WERI-Rb-1 (cell line): ENCODE results near the gene SLC34A3.
"Not testable (repeated sequence)": the region's sequence is repeated elsewhere in the genome, so short reads cannot be mapped to it uniquely, and the experiment has no call there.

Source experiments
- DNase-seq: peaks from one replicate; pipeline ENCODE4 v3.0.0-alpha.2; 2020
- H3K27ac ChIP-seq: fragments of 250-450 bp; sonication (Bioruptor Pico); 2 replicates; pipeline ENCODE4 v1.5.1; 2020; ENCODE audit warnings: mild to moderate bottlenecking, moderate library complexity
- H3K27me3 ChIP-seq: fragments of 250-450 bp; sonication (Bioruptor Pico); 2 replicates; pipeline ENCODE4 v1.5.1; 2021; ENCODE audit warnings: mild to moderate bottlenecking, low read depth, moderate library complexity; ENCODE audit not compliant: insufficient read depth, severe bottlenecking
- H3K36me3 ChIP-seq: fragments of 250-450 bp; sonication (Bioruptor Pico); 2 replicates; pipeline ENCODE4 v1.5.1; 2020; ENCODE audit warnings: mild to moderate bottlenecking, moderate library complexity
- H3K4me3 ChIP-seq: 2 replicates; pipeline ENCODE4 v1.5.1; 2011; ENCODE audit warnings: low read depth, mild to moderate bottlenecking, control low read depth, low read length
- H3K9me3 ChIP-seq: fragments of 250-450 bp; sonication (Bioruptor Pico); 2 replicates; pipeline ENCODE4 v1.5.1; 2021; ENCODE audit warnings: mild to moderate bottlenecking, moderate library complexity; ENCODE audit not compliant: severe bottlenecking
- TF ChIP-seq, protein P1 (sequence below): IDR thresholded peaks from 2 replicates; pipeline ENCODE4 v1.5.1; 2011; ENCODE audit warnings: low read depth, mild to moderate bottlenecking, control low read depth, inconsistent platforms, low read length

The SLC34A3 gene

DNA sequence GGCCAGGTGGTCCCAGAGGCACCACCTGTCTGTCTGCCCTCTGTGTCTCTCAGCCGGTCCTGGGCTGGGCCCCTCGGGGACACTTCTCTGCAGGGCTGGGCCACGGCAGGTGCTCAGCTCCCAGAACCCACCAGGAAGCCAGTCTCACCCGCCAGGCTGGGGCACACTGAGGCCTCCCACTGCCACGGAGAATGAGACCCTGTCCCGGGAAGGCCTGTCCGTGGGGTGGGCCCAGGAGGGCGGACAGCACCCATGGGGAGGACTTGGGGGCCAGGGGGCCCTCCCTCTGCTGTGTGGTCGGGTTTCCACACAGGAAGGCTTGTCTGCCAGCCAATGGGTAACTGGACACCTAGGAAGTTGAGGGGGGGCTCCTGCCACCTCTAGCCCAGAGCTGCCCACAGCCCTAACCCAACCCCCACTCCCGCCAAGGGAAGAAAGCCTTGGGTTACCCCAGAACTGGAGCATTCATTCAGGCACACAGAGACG, 6.3 kb downstream of the SLC34A3 start:
- DNase-seq, result no peak
- Histone ChIP-seq H3K36me3 (peaks cover 4% of the 10 kb centered on the region), H3K4me3 (no peak overlapping the region), H3K9me3 (no peaks in the 10 kb centered on the region), H3K27ac (peak overlapping the region; percentile 56), H3K27me3 (no peaks in the 10 kb centered on the region)
- TF ChIP-seq, protein P1, sequence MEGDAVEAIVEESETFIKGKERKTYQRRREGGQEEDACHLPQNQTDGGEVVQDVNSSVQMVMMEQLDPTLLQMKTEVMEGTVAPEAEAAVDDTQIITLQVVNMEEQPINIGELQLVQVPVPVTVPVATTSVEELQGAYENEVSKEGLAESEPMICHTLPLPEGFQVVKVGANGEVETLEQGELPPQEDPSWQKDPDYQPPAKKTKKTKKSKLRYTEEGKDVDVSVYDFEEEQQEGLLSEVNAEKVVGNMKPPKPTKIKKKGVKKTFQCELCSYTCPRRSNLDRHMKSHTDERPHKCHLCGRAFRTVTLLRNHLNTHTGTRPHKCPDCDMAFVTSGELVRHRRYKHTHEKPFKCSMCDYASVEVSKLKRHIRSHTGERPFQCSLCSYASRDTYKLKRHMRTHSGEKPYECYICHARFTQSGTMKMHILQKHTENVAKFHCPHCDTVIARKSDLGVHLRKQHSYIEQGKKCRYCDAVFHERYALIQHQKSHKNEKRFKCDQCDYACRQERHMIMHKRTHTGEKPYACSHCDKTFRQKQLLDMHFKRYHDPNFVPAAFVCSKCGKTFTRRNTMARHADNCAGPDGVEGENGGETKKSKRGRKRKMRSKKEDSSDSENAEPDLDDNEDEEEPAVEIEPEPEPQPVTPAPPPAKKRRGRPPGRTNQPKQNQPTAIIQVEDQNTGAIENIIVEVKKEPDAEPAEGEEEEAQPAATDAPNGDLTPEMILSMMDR, result no peak

DNA sequence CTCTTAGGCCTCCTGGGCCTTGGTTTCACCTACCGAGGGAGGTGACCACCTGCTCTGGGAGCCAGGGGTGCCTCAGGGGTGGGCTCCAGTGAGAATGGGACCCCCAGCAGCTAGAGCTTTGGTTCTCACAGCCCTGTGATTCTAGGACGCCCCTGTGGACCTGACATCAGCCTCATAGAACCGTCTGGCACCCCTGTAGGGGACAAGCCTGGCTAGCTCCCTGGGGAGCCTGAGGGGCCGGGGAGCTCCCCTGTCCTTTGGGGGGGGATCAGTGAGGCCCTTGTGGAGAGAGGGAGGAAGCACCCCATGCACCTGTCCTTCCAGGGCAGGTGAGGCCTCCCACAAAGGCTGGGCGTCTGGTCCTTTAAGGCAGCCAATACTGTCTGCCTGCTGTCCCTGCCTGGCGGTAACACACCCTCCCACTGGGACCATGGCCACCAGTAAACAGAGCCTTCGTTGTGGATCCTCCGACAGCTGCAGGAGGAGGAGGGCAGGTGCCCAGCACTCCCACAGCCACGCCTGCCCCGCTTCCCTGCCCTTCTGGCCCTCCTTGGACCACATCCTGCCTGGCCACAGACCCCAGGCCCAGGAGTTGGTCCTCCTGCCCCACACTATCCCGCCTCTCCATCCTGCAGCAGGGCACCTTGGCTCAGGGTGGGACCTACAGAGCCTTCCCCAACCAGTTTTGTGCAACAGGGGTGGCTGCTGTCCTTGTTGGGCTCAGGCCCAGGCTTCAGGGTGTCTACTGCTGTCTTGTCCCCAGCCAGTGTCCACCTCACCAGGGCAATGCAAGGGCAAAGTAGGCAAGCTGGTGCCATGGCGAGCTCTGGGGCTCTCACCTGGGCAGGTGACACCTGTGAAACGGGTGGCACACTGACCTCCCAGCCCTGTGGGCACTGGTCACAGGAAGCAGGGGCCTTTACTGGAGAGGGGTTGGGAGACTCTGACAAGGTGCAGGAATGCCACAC, 7.3 kb downstream of the SLC34A3 start:
- DNase-seq, result no peak
- Histone ChIP-seq H3K4me3 (no peak overlapping the region), H3K36me3 (peaks cover 15% of the 10 kb centered on the region), H3K27ac (no peak overlapping the region), H3K27me3 (no peaks in the 10 kb centered on the region), H3K9me3 (no peaks in the 10 kb centered on the region)
- TF ChIP-seq, protein P1, result no peak

DNA sequence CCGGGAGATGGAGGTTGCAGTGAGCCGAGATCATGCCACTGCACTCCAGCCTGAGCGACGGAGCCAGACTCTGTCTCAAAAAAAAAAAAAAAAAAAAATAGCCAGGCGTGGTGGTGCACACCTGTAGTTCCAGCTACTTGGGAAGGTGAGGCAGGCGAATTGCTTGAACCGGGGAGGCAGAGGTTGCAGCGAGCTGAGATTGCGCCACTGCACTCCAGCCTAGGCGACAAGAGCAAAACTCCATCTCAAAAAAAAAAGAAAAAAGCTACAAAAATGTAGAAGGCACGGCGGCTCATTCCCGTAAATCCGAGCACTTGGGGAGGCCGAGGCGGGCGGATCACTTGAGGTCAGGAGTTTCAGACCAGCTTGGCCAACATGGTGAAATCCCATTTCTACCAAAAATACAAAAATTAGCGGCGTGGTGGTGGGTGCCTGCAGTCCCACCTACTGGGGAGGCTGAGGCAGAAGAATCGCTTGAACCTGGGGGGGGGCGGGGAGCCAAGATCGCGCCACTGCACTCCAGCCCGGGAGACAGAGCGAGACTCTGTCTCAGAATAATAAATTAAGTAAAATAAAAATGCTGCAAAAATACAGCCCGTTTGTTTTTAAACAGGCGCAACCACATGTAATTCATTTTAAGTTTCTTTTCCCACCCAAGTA, 9.0 kb downstream of the SLC34A3 start:
- DNase-seq, H3K27me3 ChIP-seq, H3K9me3 ChIP-seq: not testable (repeated sequence)
- Histone ChIP-seq H3K27ac (peak overlapping the region; percentile 95), H3K36me3 (peaks cover 23% of the 10 kb centered on the region), H3K4me3 (peak overlapping the region; percentile 63)

DNA sequence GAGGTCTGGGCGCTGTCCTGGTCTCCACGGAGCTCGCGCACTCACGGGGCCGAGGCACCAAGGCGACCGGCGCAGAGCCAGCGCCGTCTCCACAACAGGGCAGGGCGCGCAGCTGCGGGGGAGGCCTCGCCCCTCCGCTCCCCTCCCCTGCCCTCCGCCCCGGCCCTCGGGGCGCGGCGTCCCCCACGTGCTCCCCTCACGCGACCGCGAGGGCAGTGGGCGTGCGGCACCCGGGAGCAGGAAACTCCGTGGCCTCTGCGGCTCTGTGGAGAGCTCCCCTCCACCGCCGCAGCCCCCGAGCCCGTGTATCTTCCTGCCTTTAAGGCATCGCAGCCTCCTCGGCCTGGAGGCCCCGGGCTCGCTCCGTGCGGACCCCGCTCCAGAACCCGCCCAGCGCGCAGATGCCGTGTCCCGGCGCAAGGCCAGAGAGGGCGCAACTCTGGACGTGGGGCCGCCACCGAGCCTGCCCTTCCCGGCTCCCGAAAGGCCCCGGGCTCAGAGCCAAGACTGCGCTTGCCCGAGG, 9.7 kb downstream of the SLC34A3 start:
- DNase-seq, result no peak
- Histone ChIP-seq H3K4me3 (peak overlapping the region; percentile 63), H3K36me3 (peaks cover 23% of the 10 kb centered on the region), H3K27me3 (no peaks in the 10 kb centered on the region), H3K27ac (peak overlapping the region; percentile 95), H3K9me3 (no peaks in the 10 kb centered on the region)
- TF ChIP-seq, protein P1, result 0 out of 2 replicates have a peak, but pooled peaks have one; percentile 13

DNA sequence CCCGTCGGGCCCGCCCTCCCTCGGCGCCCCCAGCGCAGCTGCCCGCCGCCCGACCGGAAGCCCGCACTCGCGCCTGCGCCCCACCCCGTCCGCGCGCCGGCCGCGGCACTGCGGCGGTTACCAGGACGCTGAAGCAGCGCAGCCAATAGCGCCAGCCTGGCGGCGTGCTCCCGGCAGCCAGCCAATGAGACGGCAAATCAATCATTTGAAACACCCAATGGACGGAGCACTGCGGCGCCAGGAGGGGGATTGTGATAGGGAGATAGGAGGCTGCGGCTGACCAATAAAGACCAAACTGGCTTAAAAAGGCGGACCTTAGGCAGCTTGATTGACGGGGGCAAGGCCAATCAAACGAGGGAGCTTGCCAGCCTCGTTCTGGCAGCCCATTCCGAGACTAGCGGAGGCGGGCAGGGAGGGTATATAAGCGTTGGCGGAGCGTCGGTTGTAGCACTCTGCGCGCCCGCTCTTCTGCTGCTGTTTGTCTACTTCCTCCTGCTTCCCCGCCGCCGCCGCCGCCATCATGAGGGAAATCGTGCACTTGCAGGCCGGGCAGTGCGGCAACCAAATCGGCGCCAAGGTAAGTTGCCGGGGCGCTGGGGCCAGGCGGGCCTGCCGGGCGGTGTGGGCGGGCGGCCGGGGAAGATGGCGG, 10.3 kb downstream of the SLC34A3 start, which contains the start of gene TUBB4B:
Gene TUBB4B, plus strand, starts transcription at position 447 of the 649 bp plus-strand sequence. Its CDS starts 74 bp downstream, at position 521.
- peak; percentile 95 for DNase-seq
- TF ChIP-seq, protein P1, result no peak
- Histone ChIP-seq H3K36me3 (peaks cover 23% of the 10 kb centered on the region), H3K9me3 (no peaks in the 10 kb centered on the region), H3K27ac (peak within 1 kb of the TSS; percentile 95), H3K27me3 (no peaks in the 10 kb centered on the region), H3K4me3 (peak within 1 kb of the TSS; percentile 79)
